CD1c-positive myeloid dendritic cell (primary cell): ENCODE measurements around the gene RASIP1.
"Not testable (repeated sequence)": the region's sequence is repeated elsewhere in the genome, so short reads cannot be mapped to it uniquely, and the experiment has no call there.

Experiments
- DNase-seq: peaks from one replicate; pipeline ENCODE4 v3.0.0-alpha.2; 2016; ENCODE audit errors: extremely low spot score

RASIP1 gene

DNA sequence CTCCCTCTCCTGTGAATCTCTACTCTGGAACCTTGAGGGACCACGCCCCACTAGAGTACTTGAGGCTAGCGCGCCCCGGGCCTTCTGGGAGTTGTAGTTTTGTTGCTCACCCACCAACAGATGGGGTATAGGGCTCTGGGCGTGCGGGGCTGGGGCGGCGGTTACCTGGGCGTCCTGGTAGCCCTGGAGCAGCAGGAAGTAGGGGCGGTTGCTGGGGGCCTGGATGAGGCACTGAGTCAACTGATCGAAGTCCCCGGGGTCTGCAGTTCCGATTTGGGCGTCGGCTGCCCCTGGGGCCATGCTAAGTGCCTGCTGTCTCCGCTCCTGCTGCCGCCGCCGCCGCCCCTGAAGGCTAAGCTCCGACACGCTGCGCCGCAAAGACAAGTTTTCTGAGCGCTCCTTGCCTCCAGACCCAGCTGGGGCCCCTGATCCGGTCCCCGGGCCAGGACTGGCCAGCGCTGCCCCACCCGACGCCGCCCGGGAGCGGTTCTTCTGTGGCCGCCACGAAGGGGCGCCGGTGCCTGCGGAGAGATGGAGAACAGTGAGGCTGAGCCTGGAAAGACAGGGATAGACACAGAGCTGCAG lies 5.3 kb downstream of the RASIP1 start:
- DNase-seq = no peak

DNA sequence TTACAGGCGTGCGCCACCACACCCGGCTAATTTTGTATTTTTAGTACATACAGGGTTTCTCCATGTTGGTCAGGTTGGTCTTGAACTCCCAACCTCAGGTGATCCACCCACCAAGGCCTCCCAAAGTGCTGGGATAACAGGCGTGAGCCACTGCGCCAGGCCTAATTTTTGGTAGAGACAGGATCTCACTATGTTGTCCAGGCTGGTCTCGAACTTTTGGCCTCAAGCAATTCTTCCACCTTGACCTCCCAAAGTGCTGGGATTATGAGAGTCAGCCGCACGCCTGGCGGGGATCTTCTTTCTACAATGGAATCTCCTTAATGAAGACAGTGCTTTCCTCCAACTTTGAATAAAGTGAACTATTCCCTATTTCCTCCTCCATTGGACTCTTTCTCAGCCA lies 5.8 kb downstream of the RASIP1 start:
- DNase-seq = no peak

DNA sequence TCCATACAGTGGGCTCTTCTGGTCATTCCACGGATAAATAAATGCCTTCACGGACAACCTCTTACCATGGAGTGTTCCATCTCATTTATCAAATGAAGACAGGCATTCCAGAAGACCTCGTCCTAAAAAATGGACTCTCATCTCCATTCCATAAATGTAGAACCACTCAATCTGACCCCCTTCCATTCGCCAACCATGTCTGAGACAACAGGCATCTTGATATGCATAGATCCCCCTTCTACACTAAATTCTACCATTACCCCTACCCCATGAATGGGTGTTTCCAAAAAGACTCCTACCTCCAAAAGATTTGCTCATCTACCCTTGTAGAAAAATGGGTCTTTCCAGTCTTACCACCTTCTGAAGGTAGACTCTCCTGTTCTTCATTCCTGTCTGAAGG lies 9.0 kb downstream of the RASIP1 start:
- no peak for DNase-seq

DNA sequence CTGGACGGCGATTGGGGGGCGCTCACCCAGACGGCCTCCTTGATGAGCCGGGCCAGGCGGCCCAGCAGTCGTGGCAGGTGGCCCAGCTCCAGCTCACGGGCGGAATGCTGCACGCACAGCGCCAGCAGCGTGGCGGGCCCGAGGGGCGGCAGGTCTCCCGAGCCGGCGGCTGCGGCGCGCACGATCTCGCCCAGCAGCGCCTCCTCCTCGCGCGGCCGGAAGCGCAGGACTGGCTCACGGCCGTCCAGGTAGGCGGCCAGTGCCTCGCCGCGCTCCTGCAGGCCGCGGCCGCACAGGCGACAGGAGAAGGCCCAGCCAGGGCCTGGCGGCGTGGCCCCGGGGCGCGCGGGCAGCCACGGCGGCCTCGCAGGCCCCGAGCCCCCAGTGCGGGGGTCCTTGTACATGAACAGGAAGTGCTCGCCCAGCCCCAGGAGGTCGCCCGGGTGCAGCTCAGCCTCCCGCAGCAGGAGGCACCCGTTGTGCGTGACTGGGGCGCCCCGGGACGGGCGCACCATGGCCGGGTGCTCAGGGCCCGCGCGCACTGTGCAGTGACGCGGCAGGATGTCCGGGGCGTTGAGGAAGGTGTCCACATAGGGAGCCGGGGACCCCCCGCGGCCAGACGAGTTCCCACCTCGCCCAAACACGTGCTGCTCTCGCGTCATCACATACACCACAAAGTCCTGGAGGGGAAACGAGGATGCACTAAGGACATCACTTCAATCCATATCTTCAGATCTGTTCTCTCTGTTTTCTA lies 11.3 kb downstream of the RASIP1 start:
- no peak for DNase-seq

DNA sequence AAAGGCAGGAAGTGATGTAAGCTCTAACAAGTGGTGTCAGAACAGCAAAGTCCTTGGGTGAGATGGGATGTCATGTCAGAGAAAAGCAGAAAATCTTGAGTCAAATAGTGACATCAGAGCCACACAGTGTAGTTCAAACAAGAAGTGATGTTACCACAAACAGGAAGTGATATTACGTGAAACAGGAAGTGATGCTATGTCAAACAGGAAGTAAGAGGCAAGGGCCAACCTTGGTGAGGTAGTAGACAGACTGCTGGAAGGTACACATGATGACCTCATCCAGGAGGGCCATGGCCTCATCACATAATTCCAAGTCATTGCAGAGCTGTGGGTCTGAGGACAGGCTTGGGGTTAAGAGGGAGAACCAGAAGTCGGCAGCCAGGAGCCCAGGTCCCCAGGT lies 13.9 kb downstream of the RASIP1 start:
- peak; percentile 79 for DNase-seq

DNA sequence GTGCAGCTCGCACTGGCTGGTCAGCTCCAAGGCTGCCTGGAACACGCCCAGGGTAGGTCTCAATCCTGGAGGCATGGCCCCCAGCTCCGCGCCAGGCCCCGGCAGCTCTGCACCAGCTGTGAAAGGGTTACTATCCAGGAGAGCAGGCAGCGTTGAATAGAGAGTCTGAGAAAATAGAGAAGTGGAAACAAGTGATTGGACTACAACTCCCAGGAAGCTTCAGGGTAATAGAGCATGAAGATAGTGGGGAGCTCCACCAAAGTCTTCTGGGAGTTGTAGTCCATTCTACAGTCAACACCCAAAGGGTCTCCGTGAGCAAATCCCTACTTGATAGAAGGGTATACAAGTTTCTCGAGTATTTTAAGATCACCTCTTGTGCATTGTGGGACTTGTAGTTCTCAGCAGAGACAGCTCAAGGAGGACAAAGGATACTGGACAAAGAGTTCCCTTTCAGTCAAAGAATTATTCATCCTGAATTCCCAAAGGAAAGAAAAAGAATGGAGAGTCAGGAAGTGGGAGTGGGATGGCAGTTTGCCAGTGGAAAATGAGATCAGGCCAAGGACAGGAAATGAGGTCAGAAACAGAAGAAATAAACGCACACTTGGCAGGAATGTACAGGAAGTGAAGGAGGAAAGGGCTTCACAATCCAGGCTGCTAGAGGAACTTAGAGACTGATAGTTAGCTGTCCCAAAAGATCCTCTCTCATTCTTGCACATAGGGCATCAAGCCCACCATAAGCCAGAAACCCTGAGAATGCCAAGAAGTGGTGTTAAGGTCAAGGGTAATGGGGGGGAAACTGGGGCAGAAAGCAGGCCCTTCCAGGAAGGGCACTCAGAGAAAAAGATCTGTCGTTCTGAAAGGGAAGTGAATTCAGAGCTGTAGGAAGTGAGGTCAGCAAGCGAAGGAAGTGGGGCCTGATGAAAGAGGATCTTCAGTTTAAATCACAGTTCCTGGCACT lies 15.3 kb downstream of the RASIP1 start:
- peak; percentile 75 for DNase-seq

DNA sequence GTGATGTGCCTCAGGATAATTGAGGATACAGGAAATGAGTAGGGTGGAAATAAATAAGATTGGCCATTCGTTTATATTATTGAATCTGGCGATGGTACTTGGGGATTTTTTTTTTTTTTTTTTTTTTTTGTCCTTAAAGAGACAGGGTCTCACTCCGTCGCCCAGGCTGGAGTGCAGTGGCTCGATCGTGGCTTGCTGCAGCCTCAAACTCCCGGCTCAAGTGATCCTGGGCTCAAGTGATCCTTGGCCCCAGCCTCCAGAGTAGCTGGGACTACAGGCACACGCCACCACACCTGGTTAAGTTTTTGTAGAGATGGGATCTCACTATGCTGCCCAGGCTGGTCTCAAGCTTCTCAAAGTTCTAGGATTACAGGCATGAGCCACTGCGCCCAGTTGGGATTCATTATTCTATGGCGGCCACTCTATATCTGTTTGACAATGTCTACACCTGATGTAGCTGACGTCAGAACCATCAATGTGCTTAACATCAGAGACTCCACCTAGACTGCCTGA lies 18.2 kb downstream of the RASIP1 start:
- DNase-seq = no peak

DNA sequence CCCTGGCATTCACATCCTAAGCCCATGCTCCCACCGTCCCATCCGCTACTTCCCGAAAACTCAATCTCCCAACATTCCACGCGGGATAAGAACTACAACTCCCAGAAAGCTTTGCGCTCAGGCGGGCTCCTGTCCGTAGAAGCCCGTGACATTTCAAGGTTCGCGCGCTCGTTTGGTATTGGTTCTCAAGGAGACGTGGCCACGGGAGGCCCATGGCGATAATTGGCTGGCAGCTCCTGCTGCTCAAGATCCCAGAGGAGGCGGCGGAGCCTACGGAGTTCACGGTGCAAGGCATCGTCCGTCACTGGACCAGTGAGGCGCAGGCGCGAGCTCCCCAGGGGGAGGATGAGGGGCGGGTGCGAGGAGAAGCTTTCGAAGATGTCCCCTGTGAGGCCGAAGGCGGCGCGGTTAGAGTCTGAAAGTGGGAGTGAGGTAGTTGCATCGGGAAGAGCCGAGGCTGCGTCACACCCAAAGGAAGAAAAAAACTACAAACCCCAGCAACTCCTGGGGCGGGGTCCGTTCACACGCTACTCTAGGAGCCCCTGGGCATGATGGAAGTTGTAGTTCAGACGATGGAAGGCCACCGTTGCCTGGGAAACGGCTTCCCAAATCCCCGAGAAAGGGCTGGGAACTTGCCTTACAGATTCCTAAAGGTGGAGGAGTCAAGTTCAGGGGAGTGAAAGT lies 19.7 kb downstream of the RASIP1 start:
- peak; percentile 98 for DNase-seq

DNA sequence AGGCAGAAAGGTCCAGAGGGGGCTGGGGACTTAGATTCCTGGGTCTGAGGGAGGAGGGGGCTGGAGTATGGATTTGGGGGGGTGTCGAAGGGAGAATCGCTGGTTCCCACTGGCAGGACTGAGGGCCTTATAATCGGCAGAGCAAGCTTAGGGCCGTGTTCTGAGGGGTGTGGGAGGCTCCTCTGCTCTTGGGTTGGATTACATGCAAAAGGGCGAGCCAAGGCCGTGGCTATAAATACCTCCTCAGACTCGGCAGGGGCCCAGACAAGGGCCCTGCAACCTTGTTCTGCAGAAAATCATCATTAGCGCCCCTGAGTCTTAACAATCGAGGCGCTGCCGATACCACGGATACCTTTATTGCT lies 20.2 kb downstream of the RASIP1 start:
- no peak for DNase-seq

DNA sequence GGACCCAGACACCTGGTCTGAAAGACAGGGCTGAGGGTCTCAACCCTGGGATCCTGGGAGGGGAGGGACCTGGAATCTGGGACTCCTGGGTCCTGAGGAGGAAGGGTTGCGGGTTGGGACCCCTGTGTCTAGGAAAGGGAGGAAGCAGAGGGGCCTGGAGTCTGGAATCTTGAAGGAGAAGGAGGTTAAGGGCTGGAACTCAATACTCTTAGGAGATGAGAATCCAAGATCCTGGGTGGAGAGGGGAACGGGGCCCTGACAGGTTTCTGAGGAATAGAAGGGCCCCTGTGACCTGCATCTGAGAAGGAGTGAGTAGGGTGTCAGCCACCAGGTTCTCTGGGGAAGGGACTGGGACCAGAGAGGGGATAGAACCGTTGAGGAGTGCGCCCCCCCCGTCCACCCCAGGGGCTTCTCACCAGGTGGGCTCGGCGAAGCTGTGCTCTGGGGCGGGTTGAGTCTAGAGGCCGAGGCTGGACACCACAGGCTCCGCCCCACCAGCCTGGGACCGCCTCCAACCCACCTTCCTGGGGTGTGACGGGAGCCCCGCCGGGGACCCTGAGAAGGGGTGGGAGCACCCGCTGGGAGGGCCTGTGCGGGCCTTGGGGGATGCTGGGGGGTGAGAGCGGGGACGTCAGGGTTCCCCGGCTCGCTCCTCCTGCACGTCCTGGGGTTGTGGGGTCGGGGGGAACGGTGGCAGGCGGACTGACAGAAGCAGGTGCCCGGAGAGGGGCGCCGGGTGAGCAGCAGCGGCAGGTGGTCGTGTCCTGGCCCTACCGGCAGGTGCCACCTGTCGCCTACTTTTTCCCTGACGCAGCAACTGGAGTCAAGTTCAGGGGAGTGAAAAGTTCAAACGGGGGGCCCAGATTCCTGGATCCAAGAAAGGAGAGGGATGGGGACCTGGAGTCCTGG lies 20.9 kb downstream of the RASIP1 start, which contains the start of gene MAMSTR:
TSS of gene MAMSTR (minus strand) at position 463 of the 909 bp plus-strand sequence. CDS start 694 bp downstream, outside the sequence.
- no peak for DNase-seq

DNA sequence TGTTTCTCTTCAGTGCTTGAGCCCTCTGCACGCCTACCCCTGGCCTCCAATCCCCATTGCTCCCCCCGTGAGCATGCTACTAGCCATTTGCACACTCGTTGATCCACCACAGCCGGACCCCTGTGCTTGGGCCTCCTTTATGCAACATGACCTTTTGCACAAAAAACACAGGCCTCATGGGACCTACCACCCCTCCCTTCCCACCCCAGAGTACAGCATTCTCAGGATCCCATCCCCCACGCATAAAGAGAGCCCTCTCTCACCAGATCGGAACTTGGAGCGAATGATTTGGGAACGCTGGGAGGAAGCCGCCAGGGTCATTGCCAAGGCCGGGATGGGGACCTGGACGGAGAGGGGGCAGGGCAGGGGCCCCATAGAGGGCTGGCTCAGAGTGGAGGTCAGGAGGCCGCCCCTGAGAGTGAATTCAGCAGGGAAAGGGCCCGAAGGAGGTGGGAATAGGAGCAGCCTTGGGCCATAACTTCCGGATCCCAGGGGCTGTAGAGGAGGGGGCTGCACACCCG lies 21.6 kb downstream of the RASIP1 start:
- DNase-seq = no peak

DNA sequence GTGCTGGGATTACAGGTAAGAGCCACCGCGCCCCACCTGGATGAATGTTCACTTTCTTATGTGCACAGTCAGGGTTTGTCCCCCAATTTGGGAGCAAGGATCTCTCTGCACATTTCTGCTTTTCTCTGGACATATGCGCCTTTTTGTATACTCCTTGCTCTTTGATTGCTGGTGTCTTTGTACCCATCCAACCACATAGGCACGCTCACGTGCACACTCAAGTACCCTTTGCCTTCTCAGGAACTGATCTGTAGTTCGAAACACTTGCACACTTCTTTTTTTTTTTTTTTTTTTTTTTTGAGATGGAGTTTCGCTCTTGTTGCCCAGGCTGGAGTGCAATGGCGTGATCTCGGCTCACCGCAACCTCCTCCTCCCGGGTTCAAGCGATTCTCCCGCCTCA lies 22.3 kb downstream of the RASIP1 start:
- DNase-seq = not testable (repeated sequence)

DNA sequence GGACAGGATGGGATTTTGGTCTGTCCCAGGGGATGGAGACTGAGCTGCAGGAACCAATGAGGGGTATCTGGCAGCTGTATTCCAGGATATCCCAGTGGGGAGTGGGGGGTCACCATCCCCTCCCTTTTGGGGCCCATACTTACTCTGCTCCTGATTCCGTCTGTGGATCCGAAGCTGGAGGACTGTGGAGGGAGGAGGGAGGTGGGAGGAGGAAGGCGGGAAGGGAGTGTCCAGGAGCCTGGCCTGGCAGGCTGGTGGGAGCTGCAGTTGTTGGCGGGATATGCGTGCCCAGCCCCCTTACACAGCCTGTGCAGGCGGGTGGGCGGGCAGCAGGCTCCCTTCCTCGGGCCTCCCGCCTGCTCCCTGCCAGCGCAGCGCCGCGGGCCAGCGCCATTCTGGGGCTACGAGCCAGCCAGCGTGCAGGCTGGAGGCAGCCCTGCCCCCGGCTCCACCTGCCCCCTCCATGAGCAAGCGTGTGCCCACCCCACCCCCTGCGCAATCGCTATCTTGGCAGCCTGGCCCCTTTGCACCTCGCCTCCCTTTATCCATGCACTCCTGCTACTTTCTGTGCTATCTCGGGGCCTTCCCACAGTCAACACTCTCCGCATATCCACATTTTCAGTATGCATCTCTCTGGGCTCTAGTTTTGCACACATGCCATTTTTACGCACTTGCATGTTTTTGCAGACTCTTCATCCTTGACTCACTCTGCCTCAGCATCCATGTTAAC lies 23.7 kb downstream of the RASIP1 start:
- DNase-seq = no peak

DNA sequence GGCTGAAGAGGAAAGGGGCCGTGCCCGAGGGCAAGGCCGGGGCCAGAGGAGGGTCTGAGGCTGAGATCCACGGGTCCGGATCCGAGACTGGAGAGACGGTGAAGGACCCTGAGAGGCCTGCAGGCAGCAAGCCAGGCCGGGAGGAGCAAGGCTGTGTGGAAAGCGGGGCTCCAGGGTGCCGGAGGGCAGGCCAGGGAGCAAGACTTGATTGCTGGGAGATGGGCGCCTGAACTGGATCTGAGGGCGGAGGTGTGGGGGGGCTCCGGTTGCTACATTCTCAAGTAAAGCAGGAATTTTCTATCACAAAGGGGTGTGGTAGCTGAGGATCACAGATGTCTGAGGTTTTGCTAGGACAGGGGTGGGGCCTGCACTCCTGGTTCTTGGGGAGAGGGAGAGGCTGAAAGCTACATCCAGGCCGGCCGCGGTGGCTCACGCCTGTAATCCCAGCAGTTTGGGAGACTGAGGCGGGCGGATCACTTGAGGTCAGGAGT lies 24.7 kb downstream of the RASIP1 start:
- DNase-seq = no peak

DNA sequence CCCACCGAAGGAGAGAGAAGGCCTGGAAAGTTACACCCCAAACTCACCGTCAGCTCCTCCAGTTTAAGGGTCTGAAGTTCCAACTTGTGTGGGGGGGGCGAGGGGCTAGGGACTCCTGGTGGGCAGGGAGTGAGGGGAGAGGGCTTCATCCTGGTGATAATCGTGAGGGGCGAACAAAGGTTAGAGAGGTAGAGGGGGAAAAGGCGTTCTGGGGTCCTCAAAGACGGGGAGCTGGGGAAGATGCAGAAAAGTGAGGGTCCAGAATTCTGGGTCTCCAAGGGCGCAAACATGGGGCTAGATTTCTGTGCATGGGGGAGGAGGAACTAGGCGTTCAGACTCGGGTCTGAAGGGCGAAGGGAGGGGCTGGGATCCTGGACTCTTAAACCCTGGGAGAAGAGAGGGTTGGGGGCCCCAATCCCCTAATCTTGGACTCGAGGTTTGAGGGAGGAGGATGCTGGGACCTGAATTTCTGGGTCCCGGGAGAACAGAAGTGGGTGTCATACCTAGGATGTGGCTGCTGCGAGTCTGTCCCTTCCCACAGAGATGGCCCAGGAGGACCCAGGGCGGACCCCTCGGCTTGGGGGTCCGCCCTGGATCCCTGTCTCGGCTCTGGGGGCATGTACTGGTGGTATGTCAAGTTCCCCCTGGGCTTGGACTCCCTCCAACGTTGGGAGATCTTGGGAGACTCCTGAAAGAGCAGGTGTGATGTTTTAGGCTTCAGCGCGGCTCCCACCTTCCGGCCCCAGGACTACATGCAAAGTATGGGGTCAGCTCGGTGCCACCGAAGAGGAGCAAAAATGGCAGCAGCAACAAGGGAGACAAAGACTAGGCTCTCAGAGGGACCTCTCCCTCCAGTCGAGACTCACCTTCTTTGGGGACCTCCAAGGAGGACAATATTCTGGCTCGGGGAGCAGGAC lies 25.4 kb downstream of the RASIP1 start:
- DNase-seq = no peak

DNA sequence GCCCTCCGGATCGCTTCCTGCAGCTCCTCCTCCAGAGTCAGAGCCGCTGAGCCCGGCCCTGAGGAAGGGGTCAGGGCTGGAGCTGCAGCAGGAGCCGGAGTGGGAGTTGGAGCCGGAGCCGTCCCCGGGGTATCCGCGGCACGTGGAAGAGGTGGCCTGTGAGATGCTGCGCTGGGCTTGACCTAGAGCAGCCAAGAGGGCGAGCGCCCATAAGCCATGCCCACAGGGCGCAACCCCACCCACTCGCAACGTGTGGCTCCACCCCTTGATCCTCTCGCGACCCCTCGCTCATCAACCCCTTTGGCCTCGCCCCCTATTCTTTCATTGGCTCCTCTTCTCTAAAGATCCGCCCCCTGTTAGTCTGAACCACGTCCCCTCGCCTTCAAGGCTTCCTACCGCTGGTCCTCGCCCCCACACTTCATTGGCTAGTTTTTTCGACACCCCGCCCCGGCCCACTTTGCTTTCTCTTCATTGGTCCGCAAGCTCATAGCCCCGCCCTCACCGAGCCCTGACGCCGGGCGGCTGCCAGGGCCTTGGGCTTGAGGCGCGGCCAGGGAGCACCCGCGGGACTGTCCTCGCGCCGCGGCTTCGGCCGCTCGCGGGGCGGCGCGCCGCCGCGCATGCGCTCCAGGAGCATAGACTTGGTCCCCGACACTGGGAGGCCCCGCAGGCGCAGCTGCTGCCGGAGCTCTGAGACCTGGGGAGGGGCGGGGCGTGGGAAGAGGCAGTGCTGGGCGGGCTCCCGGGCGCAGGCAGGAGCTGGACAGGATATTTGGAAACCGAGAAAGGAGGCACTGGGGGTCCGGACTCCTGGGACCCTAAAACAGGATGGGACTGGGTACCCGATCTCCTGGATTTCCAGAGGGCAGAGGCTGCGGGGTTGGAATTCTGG lies 26.3 kb downstream of the RASIP1 start:
- peak; percentile 99 for DNase-seq
